ENCODE measurements around the gene GRIK3.

Gene GRIK3

GRCh38 chr1:36835017-36835695 lies 199.2 kb downstream of the GRIK3 start:
- DNase-seq (ENCODE audit: low read depth in 1 of 2, low spot score in 1 of 2) = no peak

- DNase-seq (ENCODE audit: low read depth in 1 of 2, low spot score in 1 of 2) = no peak
Observed at GRCh38 chr1:36834586-36834985, 199.7 kb downstream of the GRIK3 start.

GRCh38 chr1:36831186-36831810 lies 203.0 kb downstream of the GRIK3 start:
- DNase-seq (ENCODE audit: low read depth in 1 of 2, low spot score in 1 of 2) = no peak

GRCh38 chr1:36829961-36830360 lies 204.4 kb downstream of the GRIK3 start:
- DNase-seq (ENCODE audit: low read depth in 1 of 2, low spot score in 1 of 2) = no peak

GRCh38 chr1:36829066-36829465 lies 205.2 kb downstream of the GRIK3 start:
- DNase-seq (ENCODE audit: low read depth in 1 of 2, low spot score in 1 of 2) = no peak

DNA sequence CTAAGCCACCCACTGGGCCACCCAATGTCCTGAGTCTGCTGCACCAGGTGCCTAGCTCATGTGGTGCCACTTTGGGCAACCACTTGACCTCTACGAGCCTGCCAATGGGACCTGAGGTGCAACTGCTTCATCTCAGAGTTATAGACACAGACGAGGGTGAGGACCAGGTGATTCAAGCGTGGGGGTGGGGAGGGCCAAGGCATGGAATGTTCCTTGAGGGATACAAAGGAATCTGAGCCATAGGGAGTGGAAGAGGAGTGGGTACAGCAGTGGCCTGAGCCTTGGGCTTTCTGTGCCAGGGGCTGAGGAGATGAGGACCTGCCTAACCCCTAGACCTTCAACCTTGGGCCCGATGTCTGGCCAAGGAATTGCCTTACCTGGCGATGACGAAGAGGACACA lies 209.1 kb downstream of the GRIK3 start:
- no peak for DNase-seq (ENCODE audit: low read depth in 1 of 2, low spot score in 1 of 2)

DNA sequence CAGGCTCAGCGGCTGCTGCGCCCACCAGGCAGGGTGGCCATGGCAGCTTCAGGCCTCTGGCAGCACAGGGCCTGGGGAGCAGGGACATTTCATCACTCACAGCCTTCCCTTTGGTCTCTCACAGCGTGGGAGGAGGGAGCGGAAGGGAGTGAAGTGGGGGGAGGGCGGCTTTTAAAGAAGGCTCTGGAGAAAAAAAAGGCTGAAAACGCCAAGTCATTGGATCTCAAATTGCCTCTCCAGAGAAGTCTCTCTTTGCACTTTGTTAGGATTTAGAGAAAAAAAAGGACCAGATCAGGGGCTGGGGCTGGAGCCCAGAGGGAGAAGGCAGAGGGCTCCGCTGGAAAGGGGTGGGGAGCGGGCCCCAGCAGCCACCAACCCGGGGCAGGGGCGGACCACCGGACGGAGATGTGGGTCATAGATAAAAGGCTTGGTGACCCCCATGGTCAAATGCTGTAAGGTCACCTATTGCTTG lies 209.9 kb downstream of the GRIK3 start:
- no peak for DNase-seq (ENCODE audit: low read depth in 1 of 2, low spot score in 1 of 2)

- no peak for DNase-seq (ENCODE audit: low read depth in 1 of 2, low spot score in 1 of 2)
Observed at GRCh38 chr1:36822648-36823047, 211.7 kb downstream of the GRIK3 start.

GRCh38 chr1:36821386-36821785 lies 212.9 kb downstream of the GRIK3 start:
- no peak for DNase-seq (ENCODE audit: low read depth in 1 of 2, low spot score in 1 of 2)

- DNase-seq (ENCODE audit: low read depth in 1 of 2, low spot score in 1 of 2) = no peak
Observed at GRCh38 chr1:36818771-36819170, 215.5 kb downstream of the GRIK3 start.

- no peak for DNase-seq (ENCODE audit: low read depth in 1 of 2, low spot score in 1 of 2)
Observed at GRCh38 chr1:36816348-36816747, 218.0 kb downstream of the GRIK3 start.

DNA sequence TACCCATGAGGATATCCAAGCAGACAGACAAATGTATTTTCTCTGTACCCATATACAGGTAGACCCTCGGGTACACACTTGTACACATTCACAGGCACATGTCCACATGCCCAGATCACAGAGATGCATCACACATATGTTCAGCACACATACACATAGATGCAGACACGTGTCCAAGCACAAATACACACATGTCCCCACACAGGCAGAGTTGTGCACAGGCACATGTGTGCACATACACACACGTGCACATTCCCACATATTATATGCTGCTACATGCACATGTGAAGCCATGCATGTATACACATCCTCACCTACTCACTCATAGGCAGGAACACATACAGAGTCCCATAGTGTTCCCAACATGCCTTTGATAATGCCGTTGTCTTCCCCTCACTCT lies 219.5 kb downstream of the GRIK3 start:
- no peak for DNase-seq (ENCODE audit: low read depth in 1 of 2, low spot score in 1 of 2)

DNA sequence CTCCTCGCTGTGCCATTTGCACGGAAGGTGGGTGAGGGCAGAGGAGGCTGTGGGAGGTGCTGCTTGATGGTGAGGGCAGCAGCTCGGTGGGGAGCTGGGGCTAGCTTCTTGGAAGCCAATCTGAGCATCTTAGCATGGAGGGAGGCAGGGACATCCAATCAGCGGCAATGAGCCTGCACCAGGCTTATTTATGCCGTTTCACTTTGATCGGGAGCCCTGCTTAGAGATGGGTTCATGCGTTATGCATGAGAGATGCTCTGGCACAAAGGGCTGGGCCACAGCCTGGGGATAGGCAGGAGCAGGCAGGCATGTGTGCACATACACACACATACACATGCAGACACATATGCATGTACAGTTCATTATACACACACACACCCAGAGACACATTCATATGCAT lies 220.2 kb downstream of the GRIK3 start:
- no peak for DNase-seq (ENCODE audit: low read depth in 1 of 2, low spot score in 1 of 2)

DNA sequence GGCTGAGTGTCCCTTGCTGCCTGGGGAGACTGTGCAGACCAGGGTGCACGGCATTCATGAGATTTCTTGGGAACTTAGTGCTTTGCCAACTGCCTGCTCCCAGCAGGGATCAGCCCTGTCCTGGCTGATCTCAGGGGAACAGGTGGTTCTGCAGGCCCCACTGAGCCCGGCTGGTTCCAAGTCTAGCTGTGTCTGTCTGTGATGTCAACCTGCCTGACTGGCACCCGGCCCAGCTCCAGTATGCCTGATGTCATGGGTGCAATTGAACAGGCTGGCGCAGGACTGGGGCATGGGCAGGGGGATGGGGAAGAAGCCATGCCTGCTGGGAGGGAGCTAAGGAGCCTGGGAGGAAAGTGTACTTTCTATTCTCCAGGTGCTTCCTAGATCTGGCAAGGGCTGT lies 227.1 kb downstream of the GRIK3 start:
- no peak for DNase-seq (ENCODE audit: low read depth in 1 of 2, low spot score in 1 of 2)

DNA sequence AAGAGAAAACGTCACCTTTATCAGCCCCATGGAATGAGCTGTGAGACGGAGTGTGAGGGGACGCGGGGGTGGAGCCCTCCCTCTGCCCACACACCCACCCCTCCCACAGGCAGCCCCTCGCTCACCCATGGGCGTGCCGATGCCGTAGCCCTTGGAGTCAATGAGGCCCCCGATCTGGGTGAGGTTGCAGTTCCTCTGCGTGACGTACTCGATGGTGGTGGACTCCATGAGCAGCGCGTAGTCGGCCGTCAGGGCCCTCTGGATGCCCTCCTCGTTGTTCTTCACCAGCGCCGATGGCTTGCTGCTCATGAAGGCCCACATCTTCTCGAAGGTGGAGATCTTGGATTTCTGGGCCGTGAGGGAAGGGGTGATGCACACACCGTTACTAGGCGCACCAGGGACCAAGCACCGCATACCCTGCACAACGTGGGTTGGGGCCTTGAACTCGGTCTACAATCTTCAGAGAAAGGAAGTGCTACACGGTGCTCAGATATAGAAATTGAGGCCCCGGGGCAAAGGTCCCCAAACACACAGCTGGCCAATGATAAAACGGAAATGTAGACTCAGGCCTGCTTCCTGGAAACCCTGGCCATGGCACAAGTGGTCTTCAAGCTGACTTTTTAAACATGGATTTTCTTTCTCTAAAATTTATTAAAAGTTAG lies 228.2 kb downstream of the GRIK3 start:
- DNase-seq (ENCODE audit: low read depth in 1 of 2, low spot score in 1 of 2) = no peak

DNA sequence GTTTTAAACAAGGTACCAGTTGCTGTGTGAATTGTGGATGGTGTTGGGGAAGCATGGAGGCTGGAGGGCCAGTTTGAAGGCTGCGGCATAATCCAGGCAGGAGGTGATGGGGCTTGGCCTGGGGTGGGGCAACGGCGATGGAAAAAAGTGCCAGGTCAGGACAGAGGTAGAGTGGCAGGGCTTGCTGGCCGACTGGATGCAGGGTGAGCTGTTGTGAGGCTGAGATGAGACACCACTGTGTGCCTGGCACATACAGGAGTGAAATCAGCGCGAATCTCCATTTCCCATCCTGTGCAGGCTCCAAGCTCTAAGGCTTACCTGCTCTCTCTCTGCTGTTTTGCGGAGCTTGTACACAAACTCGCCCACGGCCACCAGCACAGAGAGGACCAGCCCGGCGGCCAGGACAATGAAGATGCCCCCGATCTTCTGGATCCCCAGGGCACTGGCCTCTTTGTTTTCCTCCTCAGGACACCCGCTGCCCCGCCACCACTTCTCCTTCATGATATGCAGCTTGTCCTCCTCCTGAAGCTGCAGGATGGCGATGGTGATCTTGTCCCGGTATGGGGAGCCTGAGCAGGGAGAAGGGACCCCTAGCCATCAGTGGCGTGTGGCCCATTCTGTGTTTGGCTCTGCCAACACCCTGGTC lies 229.5 kb downstream of the GRIK3 start:
- DNase-seq (ENCODE audit: low read depth in 1 of 2, low spot score in 1 of 2) = no peak

GRCh38 chr1:36803868-36804570 lies 230.3 kb downstream of the GRIK3 start:
- no peak for DNase-seq (ENCODE audit: low read depth in 1 of 2, low spot score in 1 of 2)

DNA sequence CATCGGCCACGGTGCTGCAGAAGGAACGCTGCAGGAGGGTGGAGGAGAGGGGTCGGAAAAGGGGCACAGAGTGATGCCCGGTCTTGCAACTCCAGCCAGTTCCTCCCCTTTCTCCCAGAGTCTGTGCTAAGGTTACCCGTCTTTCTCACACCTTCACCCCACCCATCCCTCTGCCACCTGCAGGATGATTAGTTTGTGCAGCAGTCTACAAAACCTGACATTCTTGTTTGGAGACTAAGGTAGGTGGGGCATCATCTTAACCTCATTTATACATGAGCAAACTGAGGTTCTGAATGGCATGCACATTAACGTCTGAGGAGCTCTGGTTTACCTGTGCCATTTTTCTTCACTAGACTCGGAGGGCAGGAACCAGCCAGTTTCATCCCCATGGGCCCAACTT lies 232.3 kb downstream of the GRIK3 start:
- DNase-seq (ENCODE audit: low read depth in 1 of 2, low spot score in 1 of 2) = no peak

DNA sequence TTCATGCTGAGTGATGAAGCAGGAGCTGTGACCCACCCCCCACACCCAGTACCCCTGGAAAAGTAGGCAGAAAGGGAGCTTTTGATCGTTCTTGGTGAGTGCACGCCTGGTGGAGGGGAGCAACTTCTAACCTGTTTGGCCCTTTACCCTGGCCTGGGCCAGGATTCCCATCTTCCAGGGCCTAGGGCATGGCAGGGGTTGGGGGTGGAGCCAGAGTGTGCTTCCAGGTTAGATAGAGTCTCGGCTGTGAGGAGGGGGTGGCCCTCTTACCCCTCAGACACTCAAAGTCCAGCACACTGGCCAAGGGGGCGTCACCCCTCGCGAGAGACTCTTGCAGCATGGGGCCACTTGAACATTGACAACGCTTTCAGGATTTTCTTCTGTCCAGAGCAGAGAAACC lies 236.6 kb downstream of the GRIK3 start:
- DNase-seq (ENCODE audit: low read depth in 1 of 2, low spot score in 1 of 2) = no peak

DNA sequence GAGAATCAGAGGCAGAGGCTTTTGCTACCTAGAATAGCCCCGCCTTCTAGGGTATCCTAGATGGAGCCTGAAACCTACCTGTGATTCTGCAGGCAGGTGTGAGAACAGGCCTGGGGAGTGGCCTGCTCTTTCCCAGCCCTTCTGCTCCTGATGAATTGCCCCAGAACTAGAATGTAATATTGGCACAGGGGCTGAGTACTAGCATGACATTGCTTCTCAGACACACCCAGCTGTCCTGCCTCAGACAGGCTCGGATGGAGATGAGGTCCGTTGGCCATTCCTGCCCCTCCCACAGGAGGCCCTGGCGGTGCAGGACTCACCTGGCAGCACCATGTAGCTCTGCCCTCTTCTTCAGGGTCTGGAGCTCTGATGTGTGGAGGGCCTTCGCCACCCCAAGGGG lies 237.6 kb downstream of the GRIK3 start:
- no peak for DNase-seq (ENCODE audit: low read depth in 1 of 2, low spot score in 1 of 2)

DNA sequence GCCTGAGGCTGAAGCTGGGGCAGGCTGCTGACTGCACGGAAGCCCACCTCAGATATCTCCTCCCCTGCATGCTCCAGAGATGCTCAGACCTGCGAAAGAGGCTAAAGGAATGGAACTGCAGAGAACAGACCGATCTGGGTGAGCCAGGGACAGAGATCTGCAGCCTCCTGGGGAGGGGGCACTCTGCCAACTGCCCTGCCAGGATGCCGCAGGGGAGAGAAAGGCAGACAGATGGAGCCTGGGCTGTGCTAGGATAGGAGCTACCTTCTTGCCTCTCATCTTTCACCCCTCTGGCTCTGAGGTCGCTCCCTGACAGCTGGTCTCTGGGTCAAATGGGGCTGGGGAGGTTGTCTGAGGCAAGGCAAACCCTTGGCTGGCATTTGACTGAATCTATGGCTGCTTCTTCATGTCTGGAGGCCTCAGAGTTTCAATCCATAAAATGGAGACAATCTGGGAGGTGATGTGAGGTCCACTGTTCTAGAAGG lies 238.2 kb downstream of the GRIK3 start:
- no peak for DNase-seq (ENCODE audit: low read depth in 1 of 2, low spot score in 1 of 2)
